HEK293T (cell line): ENCODE data around the gene RNASE7.

Source experiments
- BHLHE40 ChIP-seq: fragments of 450-650 bp; IDR thresholded peaks from 2 replicates; pipeline ENCODE4 v1.6.1; 2016; ENCODE audit warnings: mild to moderate bottlenecking, moderate library complexity, borderline replicate concordance
- FOXA1 ChIP-seq: fragments of 450-650 bp; IDR thresholded peaks from 2 replicates; pipeline ENCODE4 v1.6.1; 2016; ENCODE audit warnings: mild to moderate bottlenecking
- FOXK2 ChIP-seq: fragments of 450-650 bp; IDR thresholded peaks from 2 replicates; pipeline ENCODE4 v1.6.1; 2016; ENCODE audit warnings: mild to moderate bottlenecking
- FOXM1 ChIP-seq: fragments of 450-650 bp; IDR thresholded peaks from 2 replicates; pipeline ENCODE4 v1.6.1; 2017; ENCODE audit warnings: mild to moderate bottlenecking, borderline replicate concordance
- HDGF ChIP-seq: fragments of 450-650 bp; IDR thresholded peaks from 2 replicates; pipeline ENCODE4 v1.6.1; 2017; ENCODE audit warnings: antibody characterized with exemption, borderline replicate concordance
- NFRKB ChIP-seq: fragments of 450-650 bp; IDR thresholded peaks from 2 replicates; pipeline ENCODE4 v1.6.1; 2016; ENCODE audit warnings: mild to moderate bottlenecking, moderate library complexity
- PKNOX1 ChIP-seq: fragments of 450-650 bp; IDR thresholded peaks from 2 replicates; pipeline ENCODE4 v1.6.1; 2016
- SP1 ChIP-seq: fragments of 450-650 bp; IDR thresholded peaks from 2 replicates; pipeline ENCODE4 v1.6.1; 2017
- SUZ12 ChIP-seq: fragments of 450-650 bp; IDR thresholded peaks from 2 replicates; pipeline ENCODE4 v1.6.1; 2016; ENCODE audit warnings: mild to moderate bottlenecking
- TARDBP ChIP-seq: fragments of 450-650 bp; IDR thresholded peaks from 2 replicates; pipeline ENCODE4 v1.6.1; 2016
- ZNF384 ChIP-seq: fragments of 450-650 bp; IDR thresholded peaks from 2 replicates; pipeline ENCODE4 v1.6.1; 2016

DNA sequence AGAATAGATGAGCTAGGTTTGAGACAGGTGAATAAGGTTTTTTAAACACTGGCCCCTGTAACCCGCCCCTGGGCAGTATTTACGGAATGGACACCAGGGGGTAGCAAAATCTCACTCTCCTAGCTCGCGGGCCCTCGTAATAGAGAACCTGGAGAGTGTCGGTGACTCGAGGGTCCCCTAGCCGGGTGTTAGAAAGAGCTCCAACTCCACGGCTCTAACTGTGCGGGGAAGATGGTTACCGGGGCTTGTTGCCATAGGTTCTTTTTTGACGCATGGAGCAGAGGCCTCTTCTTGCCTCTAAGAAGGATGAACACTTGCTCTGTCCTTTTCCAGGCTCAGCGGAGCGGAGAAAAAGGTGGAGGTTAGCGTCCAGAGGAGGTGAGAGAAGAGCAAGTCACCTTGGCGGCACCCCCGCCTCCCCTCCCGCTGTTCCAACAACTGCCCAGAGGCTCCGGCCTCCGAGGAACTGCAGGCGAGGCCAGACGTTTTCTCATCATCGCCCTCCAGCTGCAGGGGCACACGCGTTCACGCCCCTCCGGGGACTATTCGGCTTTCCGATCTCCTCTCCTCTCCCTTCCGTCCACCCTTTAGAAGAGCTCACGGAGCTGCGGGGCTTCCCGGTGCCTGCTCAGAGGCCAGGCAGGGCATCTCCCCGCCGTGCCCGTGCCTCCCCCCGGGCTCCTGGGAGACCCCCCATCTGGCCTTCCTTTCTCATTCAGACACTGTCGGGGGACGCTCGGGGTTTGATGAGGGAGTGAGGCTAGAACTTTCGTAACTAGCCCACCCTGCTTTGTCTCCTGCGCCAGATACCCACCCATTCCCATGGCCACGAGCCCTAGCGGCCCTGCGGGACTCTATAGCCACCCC is 26.6 kb downstream of the RNASE7 start:
- TF ChIP-seq FOXM1 (no peak), HDGF (no peak), SUZ12 (no peak), ZNF384 (no peak), FOXK2 (no peak), NFRKB (no peak), TARDBP (no peak), BHLHE40 (no peak), FOXA1 (no peak), PKNOX1 (no peak), SP1 (no peak)
